NCI-H187 (cell line): ENCODE results near the gene SIRT1.
"Not testable (repeated sequence)": the region's sequence is repeated elsewhere in the genome, so short reads cannot be mapped to it uniquely, and the experiment has no call there.

Experiments used
- DNase-seq, 2 experiments: peaks; one replicate each; lab custom pipeline; 2025; lab: John Stamatoyannopoulos, UW

SIRT1 gene

DNA sequence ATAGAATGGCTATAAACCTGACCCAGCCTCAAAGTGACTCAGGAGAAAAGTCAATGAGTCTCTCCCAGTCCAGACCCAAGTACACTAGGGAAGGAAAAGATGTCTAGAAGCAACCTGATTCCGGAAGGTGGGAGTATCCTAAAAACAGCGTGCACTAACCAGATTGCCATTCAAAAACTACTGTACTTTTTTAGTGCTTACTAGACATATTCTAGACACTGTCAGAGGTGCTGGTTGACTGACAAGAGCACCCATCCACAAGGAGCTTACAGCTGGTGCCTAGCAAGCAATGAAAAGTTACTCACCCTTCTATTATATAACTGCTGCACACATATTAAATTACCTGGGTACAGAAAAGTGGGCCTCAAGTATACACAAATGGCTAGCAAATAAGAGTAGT is 81.0 kb downstream of the SIRT1 start:
- DNase-seq: no peak

DNA sequence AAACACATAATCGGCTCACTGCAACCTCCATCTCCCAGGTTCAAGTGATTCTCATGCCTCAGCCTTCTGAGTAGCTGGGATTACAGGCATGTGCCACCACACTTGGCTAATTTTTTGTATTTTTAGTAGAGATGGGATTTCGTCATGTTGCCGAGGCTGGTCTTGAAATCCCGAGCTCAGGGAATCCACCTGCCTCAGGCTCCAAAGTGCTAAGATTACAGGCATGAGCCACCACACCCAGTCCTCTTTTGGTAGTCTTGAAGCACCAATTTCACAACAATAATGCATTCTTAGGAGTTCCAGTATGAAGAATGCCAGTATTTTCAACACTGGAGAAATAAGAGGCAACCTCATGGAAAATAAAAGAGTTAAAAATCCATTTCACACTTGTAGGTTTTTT is 81.6 kb downstream of the SIRT1 start:
- DNase-seq: not testable (repeated sequence)
